K562 (cell line): ENCODE results near the gene SPATA13. TPM values are rescaled to one million over a fixed set of nuclear protein-coding genes. Genes with fewer than 3 reads are reported as not detected.

ENCODE experiments used
- ATAC-seq: fragments of 200-7000 bp; cut with Tn5 transposase; 3 replicates; pipeline ENCODE4 v1.9.1; 2020; ENCODE audit warnings: moderate library complexity
- BruUV-seq: library from RNA; stranded (reverse); fragments of 400-500 nt; replicated peaks from 2 replicates; lab custom pipeline; 2021; lab: Mats Ljungman, UMichigan
- CTCF ChIA-PET: fragments of 300-600 bp; formaldehyde crosslinking; extraction: SDS; loops from one replicate; lab custom pipeline; 2021; ENCODE audit warnings: low intra/inter-chr PET ratio; lab: Yijun Ruan, JAX
- POLR2A ChIA-PET: fragments of 300-600, 350-650 bp; sonication (Branson Sonifier 250); formaldehyde crosslinking; extraction: SDS; loops from one replicate; lab custom pipeline; 2021; ENCODE audit warnings: antibody characterized with exemption, inconsistent platforms; lab: Yijun Ruan, JAX
- DNase-seq, 4 experiments: peaks; one replicate each; pipeline versions ENCODE4 v3.0.0 to v3.0.0-alpha.2; 2011 to 2018; ENCODE audit warnings: low spot score in 3 of 4, mixed read lengths in 3 of 4; ENCODE audit errors: extremely low read depth in 1 of 4
- FAIRE-seq: peaks from 2 replicates; lab custom pipeline; 2011; peaks lifted over from hg19 to GRCh38; lab: Jason Lieb, UNC
- H2AFZ ChIP-seq: 2 replicates; pipeline ENCODE4 v1.6.0; 2011; ENCODE audit warnings: low read depth, low read length, control low read depth, inconsistent platforms
- H3K27ac ChIP-seq: fragments of 200-600 bp; 3 replicates; pipeline ENCODE4 v1.8.0; 2011; ENCODE audit warnings: low read depth, mild to moderate bottlenecking, control low read depth, inconsistent platforms, low read length, moderate library complexity, mixed read lengths; ENCODE audit errors: extremely low read depth
- H3K27me3 ChIP-seq, 2 experiments: fragments of 300-600 bp in 1 of 2; 2 replicates in 1 of 2; 3 replicates in 1 of 2; pipeline versions ENCODE4 v1.6.0 to v1.8.0; 2011; ENCODE audit warnings: inconsistent platforms in 2 of 2, low read length in 2 of 2, mild to moderate bottlenecking in 1 of 2, mixed read lengths in 1 of 2, moderate library complexity in 1 of 2; ENCODE audit not compliant: control insufficient read depth in 2 of 2, insufficient read depth in 2 of 2
- H3K36me3 ChIP-seq: fragments of 300-600 bp; 3 replicates; pipeline ENCODE4 v1.8.0; 2011; ENCODE audit warnings: mild to moderate bottlenecking, low read length, inconsistent platforms; ENCODE audit not compliant: control insufficient read depth, insufficient read depth
- H3K4me1 ChIP-seq, 2 experiments: fragments of 200-600 bp in 1 of 2; replicated peaks in 1 of 2; 2 replicates in 1 of 2; 3 replicates in 1 of 2; pipeline versions ENCODE4 v1.5.1 to v1.8.0; 2011; ENCODE audit warnings: inconsistent platforms in 2 of 2, low read length in 2 of 2, mild to moderate bottlenecking in 1 of 2, mixed read lengths in 1 of 2, moderate library complexity in 1 of 2; ENCODE audit not compliant: control insufficient read depth in 2 of 2, insufficient read depth in 2 of 2
- H3K4me2 ChIP-seq: 2 replicates; pipeline ENCODE4 v1.6.1; 2011; ENCODE audit warnings: low read length, control low read depth, inconsistent platforms, mixed read lengths; ENCODE audit not compliant: insufficient read depth
- H3K4me3 ChIP-seq: fragments of 200-600 bp; sonication (generic), shearing (Covaris generic); 2 replicates; pipeline ENCODE4 v1.5.1; 2016; ENCODE audit warnings: control low read depth, inconsistent platforms
- H3K79me2 ChIP-seq: fragments of 200-600 bp; 3 replicates; pipeline ENCODE4 v1.8.0; 2011; ENCODE audit warnings: low read length, inconsistent platforms; ENCODE audit not compliant: control insufficient read depth, insufficient read depth
- H3K9ac ChIP-seq, 2 experiments: 2 replicates each; pipeline versions ENCODE4 v1.6.0 to v1.6.1; 2011; ENCODE audit warnings: low read depth in 2 of 2, low read length in 2 of 2, control low read depth in 1 of 2, inconsistent platforms in 1 of 2, mild to moderate bottlenecking in 1 of 2, mixed read lengths in 1 of 2; ENCODE audit not compliant: insufficient read depth in 1 of 2
- H3K9me1 ChIP-seq: one replicate; pipeline ENCODE4 v1.6.0; 2011; ENCODE audit warnings: inconsistent platforms, mild to moderate bottlenecking, low read length, moderate library complexity; ENCODE audit not compliant: control insufficient read depth, insufficient read depth
- H3K9me3 ChIP-seq: replicated peaks from 2 replicates; pipeline ENCODE4 v1.5.1; 2011; ENCODE audit warnings: low read depth, low read length, inconsistent platforms; ENCODE audit not compliant: control insufficient read depth, insufficient read depth
- H4K20me1 ChIP-seq: replicated peaks from 2 replicates; pipeline ENCODE4 v1.6.1; 2011; ENCODE audit warnings: low read length, inconsistent platforms, mixed read lengths; ENCODE audit not compliant: control insufficient read depth, insufficient read depth
- BHLHE40 ChIP-seq: IDR thresholded peaks from 2 replicates; pipeline ENCODE4 v1.6.1; 2011; ENCODE audit warnings: low read length, improper control_type of control experiment
- COPS2 ChIP-seq: fragments of 450-650 bp; conservative IDR thresholded peaks from 2 replicates; pipeline ENCODE4 v1.6.1; 2016; ENCODE audit warnings: mild to moderate bottlenecking, moderate library complexity
- ETV5 ChIP-seq: sonication (generic); formaldehyde crosslinking; IDR thresholded peaks from 2 replicates; pipeline ENCODE4 v1.4.0; 2020; ENCODE audit warnings: low read depth, mild to moderate bottlenecking, missing genetic modification reagents
- MAFG ChIP-seq: fragments of 450-650 bp; conservative IDR thresholded peaks from 2 replicates; pipeline ENCODE4 v1.6.1; 2016; ENCODE audit warnings: missing genetic modification characterization, missing compliant biosample characterization
- SNIP1 ChIP-seq: fragments of 450-650 bp; IDR thresholded peaks from 2 replicates; pipeline ENCODE4 v1.7.1; 2017; ENCODE audit warnings: low read depth, mild to moderate bottlenecking
- TGIF2 ChIP-seq: sonication (generic); formaldehyde crosslinking; IDR thresholded peaks from 2 replicates; pipeline ENCODE4 v1.8.1; 2022; ENCODE audit warnings: mild to moderate bottlenecking, missing genetic modification reagents, moderate library complexity
- ZNF717 ChIP-seq: fragments of 250-450 bp; sonication (Bioruptor Pico); IDR thresholded peaks from 2 replicates; pipeline ENCODE4 v1.5.0; 2021
- WGBS: fragments of 100-300 bp; shearing (Covaris generic); methylation state at CpG from one replicate; pipeline ENCODE4 v1.1.6; 2016; ENCODE audit warnings: low coverage, mixed read lengths; ENCODE audit not compliant: insufficient coverage; ENCODE audit errors: missing lambda C conversion rate; 5-methylcytosine and 5-hydroxymethylcytosine counted together
- in situ Hi-C: fragments of 300-500 bp; cut with MboI; formaldehyde crosslinking; loops from 4 replicates; pipeline ENCODE4 v1.15.0; 2018; ENCODE audit warnings: inconsistent platforms, mixed read lengths
- intact Hi-C: fragments of 100-400 bp; cut with micrococcal nuclease; formaldehyde crosslinking; loops from 2 replicates; pipeline ENCODE4 v1.14.2; 2022
- polyA plus RNA-seq, 8 experiments: library from polyadenylated mRNA; depleted of rRNA in 4 of 8; stranded (reverse) in 5 of 8; unstranded in 3 of 8; fragments of >200 nt; fragmentation: Nextera tagmentation in 2 of 8; fragmentation: Illumina TruSeq in 1 of 8; extraction: Ambion mirVana in 2 of 8; extraction: Trizol in 1 of 8; gene quantifications; 2 replicates each; pipeline versions ENCODE4 v1.2.1 to v1.2.3, GENCODE V29; 2011 to 2014; ENCODE audit warnings: inconsistent platforms in 1 of 8, missing spikeins in 1 of 8
- total RNA-seq, 7 experiments: library from RNA; depleted of rRNA in 6 of 7; stranded (reverse); fragments of >200 nt in 6 of 7; fragmentation: Illumina TruSeq in 2 of 7; extraction: Trizol in 2 of 7; gene quantifications; 2 replicates each; pipeline versions ENCODE4 v1.2.1 to v1.2.3, GENCODE V29; 2011 to 2021; ENCODE audit warnings: low replicate concordance in 1 of 7
- TF ChIP-seq, protein P1 (sequence below): fragments of 250-450 bp; sonication (Bioruptor Pico); IDR thresholded peaks from 2 replicates; pipeline ENCODE4 v1.8.0; 2022; ENCODE audit warnings: moderate library complexity, mild to moderate bottlenecking, inconsistent platforms

The SPATA13 gene
- total and polyA plus RNA-seq, 9 of the 15 experiments (the other 6 are each of a cell fraction or from before 2014, with no cell fraction given) = 0.08 to 0.99 (median 0.21) TPM; not detected in 2

DNA sequence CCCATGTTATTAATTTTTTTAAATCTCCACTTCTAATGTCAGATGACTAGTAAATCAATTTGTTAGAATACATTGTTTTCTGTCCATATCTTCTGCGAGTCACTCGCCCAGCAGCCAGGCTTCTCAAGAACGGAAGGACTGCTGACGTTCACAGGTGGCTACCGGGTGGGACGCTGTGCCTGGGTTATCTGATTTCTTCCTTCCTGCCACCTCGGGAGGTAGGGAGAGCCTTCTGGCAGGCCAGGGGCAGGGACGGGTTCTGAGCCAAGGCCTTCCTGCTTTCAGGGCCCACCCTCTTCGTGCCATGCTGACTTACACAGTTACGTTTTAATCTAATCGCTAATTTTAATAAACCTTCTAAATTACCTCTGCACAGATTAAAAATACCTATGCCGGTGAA lies 140.9 kb downstream of the SPATA13 start:
- no peaks in the 10 kb centered on the region for H3K4me1 ChIP-seq
- H3K79me2 ChIP-seq = no peaks in the 10 kb centered on the region
- FAIRE-seq (no peak), ATAC-seq (no peak), DNase-seq (no peak)
- no peak overlapping the region for H3K27ac ChIP-seq
- H3K9me1 ChIP-seq = no peaks in the 10 kb centered on the region
- BruUV-seq = no TSS peak
- H4K20me1 ChIP-seq = no peaks in the 10 kb centered on the region
- POLR2A ChIA-PET = no interaction called here
- TF ChIP-seq, protein P1, sequence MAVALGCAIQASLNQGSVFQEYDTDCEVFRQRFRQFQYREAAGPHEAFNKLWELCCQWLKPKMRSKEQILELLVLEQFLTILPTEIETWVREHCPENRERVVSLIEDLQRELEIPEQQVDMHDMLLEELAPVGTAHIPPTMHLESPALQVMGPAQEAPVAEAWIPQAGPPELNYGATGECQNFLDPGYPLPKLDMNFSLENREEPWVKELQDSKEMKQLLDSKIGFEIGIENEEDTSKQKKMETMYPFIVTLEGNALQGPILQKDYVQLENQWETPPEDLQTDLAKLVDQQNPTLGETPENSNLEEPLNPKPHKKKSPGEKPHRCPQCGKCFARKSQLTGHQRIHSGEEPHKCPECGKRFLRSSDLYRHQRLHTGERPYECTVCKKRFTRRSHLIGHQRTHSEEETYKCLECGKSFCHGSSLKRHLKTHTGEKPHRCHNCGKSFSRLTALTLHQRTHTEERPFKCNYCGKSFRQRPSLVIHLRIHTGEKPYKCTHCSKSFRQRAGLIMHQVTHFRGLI (CRISPR knock-in tag) = no peak
- no peak for TF ChIP-seq ZNF717
- TF ChIP-seq TGIF2 (CRISPR knock-in tag) = no peak
- no peak for TF ChIP-seq COPS2
- TF ChIP-seq ETV5 = no peak
- TF ChIP-seq BHLHE40 = no peak
- no peak for TF ChIP-seq MAFG
- TF ChIP-seq SNIP1 = no peak
- H3K4me2 ChIP-seq = no peak overlapping the region
- WGBS = 2% methylated on average over 6 of the region's 12 CpGs
- CTCF ChIA-PET = no interaction called here
- H3K4me3 ChIP-seq = no peak overlapping the region
- H3K27me3 ChIP-seq = peaks cover 0 to 15% of the 10 kb centered on the region in 2 experiments; a peak in 3 of 5 replicates
- no peak overlapping the region for H2AFZ ChIP-seq
- intact Hi-C loops = no loop called here
- H3K9me3 ChIP-seq = no peaks in the 10 kb centered on the region
- H3K9ac ChIP-seq = no peak overlapping the region
- H3K36me3 ChIP-seq = no peaks in the 10 kb centered on the region
- in situ Hi-C loops = no loop called here
